Renal pelvis (tissue), 4 donors: ENCODE results near the gene GNRHR. TPM values are rescaled to one million over a fixed set of nuclear protein-coding genes. Genes with fewer than 3 reads are reported as not detected.

ENCODE experiments used
- DNase-seq: peaks from one replicate; pipeline ENCODE4 v3.0.0-alpha.2; 2013
- polyA plus RNA-seq, 3 donors: library from polyadenylated mRNA; unstranded; fragments of 120-200 nt; gene quantifications; one replicate each; pipeline ENCODE4 v1.2.1, GENCODE V29; 2013; ENCODE audit not compliant: insufficient read length in 3 of 3

Gene GNRHR
- polyA plus RNA-seq, 3 donors = 0.48 to 0.99 (median 0.81) TPM

- DNase-seq = no peak
These were observed 54.0 kb downstream of the GNRHR start for GRCh38 chr4:67700116-67700737.

- no peak for DNase-seq
These were observed 54.6 kb downstream of the GNRHR start for GRCh38 chr4:67699603-67700002.

- no peak for DNase-seq
These were observed 56.1 kb downstream of the GNRHR start for GRCh38 chr4:67697860-67698687.

- no peak for DNase-seq
These were observed 58.1 kb downstream of the GNRHR start for GRCh38 chr4:67696061-67696460.

DNA sequence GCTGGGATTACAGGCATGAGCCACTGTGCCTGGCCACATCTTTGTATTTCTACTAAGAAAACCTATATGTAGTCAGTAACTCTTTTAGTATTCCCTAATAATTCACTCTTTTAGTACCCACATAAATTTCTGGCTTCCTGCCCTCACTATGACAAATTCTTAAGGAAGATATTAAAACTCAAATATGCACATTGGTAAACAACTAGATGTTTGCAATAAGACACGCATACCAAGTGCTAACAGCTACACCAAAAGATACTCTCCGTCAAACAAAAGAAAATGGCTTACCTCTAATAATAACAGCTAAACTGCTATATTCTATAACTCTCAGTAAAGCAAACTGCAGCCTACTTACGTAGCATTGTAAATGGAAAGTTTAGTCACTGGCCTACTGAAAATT is 59.5 kb downstream of the GNRHR start:
- no peak for DNase-seq

DNA sequence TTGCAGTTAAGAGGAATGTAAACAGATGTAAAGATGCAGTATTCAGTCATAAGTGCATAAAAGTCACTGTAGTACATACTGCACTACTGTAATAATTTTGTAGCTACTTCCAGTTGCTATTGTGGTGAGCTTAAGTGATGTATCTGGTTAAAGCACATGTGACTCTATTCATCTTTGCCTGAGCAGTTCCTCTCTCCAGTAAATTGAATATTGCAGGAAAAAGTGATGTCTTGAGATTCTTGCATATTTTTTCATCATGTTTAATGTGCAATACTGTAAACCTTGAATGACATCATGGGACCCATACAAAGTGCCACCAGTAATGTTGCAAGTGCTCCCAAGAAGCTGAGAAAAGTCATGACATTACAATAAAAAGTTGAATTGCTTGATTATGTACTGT is 62.9 kb downstream of the GNRHR start:
- no peak for DNase-seq

Other genes starting within 250 kb of the GNRHR start
- gene CENPC, start 208.9 kb downstream of the GNRHR start, polyA plus RNA-seq = 10 to 100 TPM; 22.7 to 27.9 (median 27.9) TPM
- gene STAP1, start 195.7 kb downstream of the GNRHR start, polyA plus RNA-seq = under 1 TPM in 1 of 3 donors, not detected in 2; 0.23 TPM
- 10 to 100 TPM; 51.9 to 67.9 (median 56.6) TPM for gene UBA6, start 53.2 kb downstream of the GNRHR start, polyA plus RNA-seq
- gene TMPRSS11D, start 129.6 kb upstream of the GNRHR start, polyA plus RNA-seq = under 1 TPM in 1 of 3 donors, not detected in 2; 0.27 TPM
- under 1 TPM in 1 of 3 donors, not detected in 2; 0.17 TPM for gene TMPRSS11A, start 209.1 kb upstream of the GNRHR start, polyA plus RNA-seq